HTERT RPE-1 (cell line): ENCODE measurements around the gene GAS2L3.
"Not testable (repeated sequence)": the region's sequence is repeated elsewhere in the genome, so short reads cannot be mapped to it uniquely, and the experiment has no call there.

Experiments used
- in situ Hi-C: fragments of 300-500 bp; cut with MboI; formaldehyde crosslinking; loops from 4 replicates; pipeline ENCODE4 v1.14.3; 2020; ENCODE audit warnings: low sequenced_read_pairs

The GAS2L3 gene

DNA sequence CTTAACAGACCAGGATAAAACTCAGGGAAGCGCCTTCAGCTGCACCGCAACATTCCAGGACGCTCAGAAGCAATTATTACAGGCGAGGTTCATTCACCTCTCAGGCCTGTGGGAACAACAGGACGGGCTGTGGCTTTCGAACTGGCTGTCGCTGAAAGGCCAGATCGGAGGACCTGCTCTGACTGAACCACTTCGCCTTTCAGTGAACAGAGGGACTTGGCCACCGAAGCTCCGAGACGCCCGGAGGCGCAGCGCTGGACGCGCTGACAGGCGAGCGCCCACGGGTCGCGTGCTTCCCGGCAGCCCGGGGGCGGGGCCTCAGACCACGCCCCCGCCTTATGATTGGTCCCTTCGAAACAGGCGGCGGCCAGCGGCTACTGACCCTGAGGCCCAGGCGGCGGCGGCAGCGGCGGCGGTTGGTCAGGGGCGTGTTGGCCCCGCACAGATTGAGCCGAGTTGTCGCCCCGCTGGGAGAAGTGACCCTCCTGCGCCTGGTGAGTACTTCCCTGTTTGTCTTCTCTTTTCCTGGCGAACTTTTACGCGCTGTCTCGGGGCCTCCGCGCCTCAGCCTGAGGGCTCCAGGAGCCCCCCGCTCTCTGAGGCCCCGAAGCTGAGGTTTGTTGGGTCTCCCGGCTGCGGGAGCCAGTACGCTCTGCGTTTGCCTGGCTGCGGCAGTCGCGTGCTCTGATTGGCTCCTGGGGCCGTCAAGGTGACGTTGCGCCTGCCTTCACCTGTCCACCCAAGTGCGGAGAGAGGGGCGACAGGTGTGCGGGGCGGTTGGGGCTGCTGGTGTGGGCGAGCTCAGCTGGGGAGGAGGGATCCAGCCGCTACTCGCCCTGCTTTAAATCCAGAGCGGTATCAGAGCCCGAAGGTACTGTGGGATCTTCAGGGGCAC, at the start of gene GAS2L3:
TSS of gene GAS2L3 (plus strand) at position 393 of the 895 bp plus-strand sequence. CDS start 21,221 bp downstream, outside the sequence.
- in situ Hi-C loops, result no loop called here

DNA sequence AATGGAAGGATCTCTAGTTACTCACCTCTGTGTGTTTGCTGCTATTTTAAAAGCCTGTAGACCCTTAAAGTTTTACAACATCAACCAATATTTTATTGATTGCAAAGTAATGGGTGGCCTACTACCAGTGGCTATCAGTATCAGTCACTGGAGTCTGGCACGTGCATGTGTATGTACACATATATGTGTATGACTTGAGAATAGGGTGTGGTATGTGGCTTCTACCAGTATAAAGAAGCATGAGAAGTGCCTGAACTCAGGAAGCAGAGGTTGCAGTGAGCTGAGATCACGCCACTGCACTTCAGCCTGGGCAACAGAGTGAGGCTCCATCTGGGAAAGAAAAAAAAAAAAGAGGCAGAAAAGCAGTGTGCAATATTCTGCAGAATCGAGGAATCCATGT, 45.5 kb upstream of the GAS2L3 start:
- in situ Hi-C loops, result no loop called here

DNA sequence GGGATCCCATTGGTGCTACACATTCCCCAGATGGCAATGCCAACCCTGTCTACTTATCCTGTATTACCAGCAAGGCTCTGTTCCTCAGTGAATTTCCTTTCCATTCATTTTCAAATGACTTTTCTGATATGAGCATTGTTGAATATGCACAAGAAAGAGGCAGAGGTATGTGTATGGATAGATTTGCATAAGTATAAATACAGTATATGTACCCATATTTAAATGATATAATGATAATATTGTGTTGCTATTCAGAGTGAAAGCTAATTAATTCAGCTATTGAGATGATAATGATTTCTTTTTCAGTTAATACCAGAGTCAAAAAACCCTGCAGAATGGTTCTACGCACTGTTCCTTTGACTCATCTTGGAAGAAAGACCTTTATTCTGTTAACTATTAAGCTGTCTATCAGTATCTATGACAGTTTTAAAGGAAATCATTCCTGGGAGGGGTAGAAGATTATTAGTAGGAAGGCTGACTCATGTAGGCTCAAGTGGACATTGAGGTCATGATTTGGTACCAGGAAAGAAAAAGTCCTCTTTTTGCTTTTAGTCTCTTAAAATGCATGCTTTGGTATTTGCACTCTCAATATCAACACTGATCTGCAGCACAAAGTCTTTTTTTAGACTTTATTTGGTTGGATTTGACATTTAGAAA, 44.9 kb upstream of the GAS2L3 start:
- in situ Hi-C loops, result no loop called here

DNA sequence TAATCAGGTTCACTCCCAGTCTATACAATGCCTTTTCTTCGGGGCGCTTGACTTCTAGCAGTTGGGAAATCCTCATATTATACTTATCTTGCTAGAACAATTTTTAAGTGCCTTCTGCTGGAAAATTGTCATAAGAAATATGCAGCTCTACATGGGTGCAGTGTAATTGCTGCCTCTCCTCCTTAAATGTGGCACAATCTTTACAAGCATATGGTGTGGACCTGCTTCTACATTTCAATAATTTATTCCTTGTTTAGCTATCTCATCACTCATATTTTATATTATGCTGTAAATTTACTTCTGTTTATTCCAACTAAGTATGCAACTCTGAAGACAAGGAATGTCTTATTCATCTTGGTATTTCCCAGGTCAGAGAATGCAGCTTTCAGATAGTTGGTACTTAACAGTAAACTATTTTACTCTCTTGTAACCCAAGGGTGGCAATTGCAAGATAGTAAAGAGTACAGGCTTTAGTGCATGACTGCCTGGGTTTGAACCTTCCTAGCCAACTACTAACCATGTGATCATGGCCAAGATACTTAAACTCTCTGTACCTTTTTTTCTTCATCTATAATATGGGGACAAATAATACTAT, 43.6 kb upstream of the GAS2L3 start:
- in situ Hi-C loops, result no loop called here

DNA sequence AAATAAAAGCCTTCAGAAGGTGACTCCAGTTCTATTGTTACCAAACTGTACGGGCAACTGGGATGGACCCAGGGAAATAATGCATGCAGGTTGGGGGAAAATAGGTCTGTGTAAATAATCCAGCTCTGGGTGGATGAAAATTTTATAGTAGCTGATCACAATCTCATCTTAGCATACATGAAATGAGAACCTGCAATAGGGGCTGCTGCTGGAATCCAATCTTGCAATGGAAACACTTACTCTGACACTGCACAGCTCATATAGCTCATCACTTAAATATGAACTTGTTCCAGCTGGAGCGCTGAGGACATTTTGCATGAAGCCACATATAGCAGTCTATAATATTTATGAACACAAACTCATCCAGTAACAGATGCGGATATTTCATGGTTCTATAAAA, 40.1 kb upstream of the GAS2L3 start:
- in situ Hi-C loops, result no loop called here

DNA sequence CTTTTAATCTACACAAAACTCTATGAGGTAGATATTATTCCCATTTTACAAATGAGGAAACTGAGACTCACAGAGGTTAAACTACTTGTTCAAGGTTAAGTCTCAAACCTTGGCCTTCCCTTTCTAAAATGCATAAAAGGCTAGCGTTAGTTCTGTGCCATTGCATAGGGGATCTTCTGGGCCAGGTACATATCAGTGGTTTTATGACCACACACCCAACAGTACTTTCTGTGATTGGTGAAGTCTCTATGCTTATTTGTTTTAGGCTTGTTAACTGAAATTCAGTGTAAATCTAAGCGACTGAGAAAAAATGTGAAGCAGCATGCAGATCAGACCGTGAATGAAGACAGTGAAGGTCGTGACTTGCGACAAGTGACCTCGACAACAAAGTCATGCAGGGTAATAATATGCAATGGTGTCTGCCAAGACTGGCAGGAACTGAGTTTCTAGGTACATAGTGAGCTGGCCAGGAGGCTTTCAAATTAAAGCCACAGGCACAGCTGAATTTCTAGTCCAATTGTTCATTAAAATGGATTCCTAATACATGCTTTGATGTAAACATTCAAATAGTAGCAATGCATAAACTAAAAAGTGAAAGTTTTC, 38.8 kb upstream of the GAS2L3 start:
- in situ Hi-C loops, result no loop called here

DNA sequence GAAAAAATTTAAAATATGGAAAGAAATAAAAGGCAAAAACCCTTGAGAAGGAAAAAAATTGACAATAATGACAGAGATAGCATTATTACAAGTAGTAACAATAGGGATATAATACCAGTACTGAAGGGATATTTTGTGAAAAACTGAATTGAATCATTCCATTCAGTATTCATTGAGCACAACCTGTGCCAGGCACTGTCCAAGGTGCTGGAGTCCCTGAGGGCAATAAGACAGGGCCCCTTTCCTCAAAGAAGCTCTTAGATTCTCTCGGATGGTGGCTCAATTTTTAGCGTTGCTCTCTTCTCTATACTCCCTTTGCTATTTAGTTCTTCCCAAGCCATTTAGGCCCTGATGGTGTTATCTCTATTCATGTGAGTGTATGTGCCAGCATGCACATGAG, 34.3 kb upstream of the GAS2L3 start:
- in situ Hi-C loops, result no loop called here

DNA sequence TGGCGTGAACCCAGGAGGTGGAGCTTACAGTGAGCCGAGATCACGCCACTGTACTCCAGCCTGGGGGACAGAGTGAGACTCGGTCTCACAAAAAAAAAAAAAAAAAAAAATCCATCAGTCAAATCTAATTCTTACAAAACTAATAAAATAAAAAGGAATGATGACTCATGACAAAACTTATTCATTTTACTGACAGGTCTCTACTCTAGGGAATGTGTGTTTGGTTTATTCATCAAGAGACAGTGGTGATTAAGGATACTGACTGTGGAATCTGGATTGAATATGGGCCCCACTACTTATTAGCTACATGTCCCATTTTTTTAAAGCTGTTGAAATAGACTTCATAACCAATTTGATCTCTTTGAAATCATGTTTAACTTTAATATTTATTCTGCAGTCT, 29.3 kb upstream of the GAS2L3 start:
- in situ Hi-C loops, result no loop called here

DNA sequence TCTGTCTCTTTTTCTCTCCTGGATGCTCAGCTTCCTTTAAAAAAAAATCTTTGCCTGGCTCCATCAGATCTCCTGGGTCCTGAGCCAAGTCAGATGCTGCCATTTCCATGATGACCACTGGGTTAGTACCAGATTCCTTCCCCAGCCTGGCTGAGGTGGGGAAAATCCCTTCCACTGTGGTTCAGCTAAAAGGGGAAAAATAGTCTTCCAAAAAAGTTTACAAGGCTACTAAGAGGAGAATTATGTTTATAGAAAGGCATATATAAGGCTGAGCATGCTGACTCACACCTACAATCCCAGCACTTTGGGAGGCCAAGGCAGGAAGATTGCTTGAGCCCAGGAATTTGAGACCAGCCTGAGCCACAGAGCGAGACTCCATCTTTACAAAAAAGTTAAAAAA, 28.4 kb upstream of the GAS2L3 start:
- in situ Hi-C loops, result no loop called here

DNA sequence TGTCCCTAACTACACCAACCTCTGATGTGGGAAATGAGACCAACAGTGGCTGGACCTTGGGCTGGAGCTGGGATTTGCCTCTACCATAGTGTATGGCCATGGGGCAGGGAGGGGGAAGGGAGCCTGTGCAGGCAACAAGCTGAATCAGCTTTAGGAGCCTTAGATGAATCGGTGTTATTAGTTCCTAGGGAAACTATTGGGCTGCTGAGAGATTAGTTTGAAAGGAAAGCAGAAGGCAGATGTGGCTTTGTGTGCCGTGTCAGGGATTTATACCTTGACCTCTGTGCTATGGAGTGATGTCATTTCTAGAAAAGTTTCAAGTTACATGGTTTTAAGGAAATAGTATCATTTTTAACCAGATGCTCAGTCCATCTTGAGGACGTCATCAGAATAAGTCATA, 19.5 kb upstream of the GAS2L3 start:
- in situ Hi-C loops, result no loop called here

DNA sequence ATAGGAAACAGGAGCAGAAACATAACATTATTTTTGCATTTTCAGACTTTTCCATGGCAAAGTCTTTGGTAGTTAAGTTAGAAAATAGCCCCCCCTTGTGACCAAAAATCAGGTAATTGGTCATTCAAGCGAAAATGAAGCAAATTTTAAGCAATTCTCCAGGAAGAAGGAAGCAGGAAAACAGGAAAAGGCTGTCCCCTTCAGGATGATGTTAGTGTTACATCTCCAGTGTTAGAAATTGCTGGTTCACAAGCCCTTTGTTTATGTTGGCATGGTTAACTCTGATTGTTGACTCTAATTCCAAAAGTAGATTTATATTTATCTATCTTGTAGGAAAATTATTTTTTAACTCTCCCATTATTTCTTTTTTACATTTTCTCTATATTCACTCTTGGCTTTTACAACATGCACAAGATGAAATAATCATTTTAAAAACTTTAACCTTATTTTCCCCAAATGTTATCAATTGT, 18.8 kb upstream of the GAS2L3 start:
- in situ Hi-C loops, result no loop called here

DNA sequence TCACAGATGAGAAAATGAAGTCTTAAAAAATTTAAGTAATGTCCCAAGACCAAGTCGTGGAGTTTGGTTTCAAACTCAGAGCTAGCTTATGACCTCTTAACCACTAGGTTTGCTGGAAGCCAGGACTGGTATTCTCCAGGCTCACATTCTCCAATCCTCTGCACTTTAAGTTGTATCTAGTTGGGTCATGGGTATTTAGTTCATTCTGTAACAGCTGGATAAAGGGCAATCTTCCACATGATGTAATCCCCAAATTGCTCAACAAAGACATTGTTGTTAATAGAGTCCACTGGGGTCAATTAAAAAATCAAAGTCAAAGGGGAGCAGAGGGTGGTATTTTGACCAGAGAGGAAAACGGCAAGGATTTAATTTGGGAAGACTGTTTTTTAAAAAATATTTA, 17.8 kb upstream of the GAS2L3 start:
- in situ Hi-C loops, result no loop called here

DNA sequence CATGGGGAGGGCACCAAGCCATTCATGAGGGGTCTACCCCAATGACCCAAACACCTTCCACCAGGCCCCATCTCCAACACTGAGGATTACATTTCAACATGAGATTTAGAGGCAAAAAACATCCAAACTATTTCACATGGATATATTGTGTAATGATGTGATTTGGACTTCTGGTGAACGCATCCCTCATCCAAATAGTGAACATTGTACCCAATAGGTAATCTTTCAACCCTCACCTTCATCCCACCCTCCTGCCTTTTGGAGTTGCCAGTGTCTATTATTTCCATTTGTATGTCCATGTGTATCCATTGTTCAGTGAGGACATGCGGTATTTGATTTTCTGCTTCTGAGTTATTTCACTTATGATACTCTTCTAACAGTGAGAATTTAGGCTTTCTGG, 16.1 kb upstream of the GAS2L3 start:
- in situ Hi-C loops, result no loop called here

DNA sequence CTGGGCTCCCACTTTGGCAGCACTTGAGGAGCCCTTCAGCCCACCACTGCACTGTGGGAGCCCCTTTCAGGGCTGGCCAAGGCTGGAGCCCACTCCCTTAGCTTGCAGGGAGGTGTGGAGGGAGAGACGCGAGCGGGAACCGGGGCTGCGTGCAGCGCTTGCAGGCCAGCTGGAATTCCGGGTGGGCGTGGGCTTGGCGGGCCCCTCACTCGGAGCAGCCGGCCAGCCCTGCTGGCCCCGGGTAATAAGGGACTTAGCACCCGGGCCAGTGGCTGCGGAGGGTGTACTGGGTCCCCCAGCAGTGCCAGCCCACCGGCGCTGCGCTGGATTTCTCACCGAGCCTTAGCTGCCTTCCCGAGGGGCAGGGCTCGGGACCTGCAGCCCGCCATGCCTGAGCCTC, 14.2 kb upstream of the GAS2L3 start:
- in situ Hi-C loops, result not testable (repeated sequence)

DNA sequence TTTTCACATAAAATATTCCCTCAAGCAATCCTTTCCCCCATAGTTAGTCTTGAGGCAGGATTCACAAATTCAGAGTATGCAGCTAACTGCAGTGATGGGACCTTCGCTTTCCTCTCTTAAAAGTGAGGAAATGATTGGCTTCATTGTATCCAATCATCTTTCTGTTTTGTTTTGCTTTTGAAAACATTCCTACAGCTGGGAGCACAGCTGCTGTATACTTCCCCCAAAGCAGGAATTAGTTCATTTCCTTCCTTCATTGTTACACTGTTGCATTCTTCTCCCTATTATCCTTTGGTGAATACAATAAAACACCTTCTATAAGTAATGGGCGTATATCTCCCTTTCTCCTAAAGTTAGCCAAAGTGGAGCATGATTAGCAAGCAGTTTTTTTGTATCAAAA, 9.4 kb upstream of the GAS2L3 start:
- in situ Hi-C loops, result no loop called here

DNA sequence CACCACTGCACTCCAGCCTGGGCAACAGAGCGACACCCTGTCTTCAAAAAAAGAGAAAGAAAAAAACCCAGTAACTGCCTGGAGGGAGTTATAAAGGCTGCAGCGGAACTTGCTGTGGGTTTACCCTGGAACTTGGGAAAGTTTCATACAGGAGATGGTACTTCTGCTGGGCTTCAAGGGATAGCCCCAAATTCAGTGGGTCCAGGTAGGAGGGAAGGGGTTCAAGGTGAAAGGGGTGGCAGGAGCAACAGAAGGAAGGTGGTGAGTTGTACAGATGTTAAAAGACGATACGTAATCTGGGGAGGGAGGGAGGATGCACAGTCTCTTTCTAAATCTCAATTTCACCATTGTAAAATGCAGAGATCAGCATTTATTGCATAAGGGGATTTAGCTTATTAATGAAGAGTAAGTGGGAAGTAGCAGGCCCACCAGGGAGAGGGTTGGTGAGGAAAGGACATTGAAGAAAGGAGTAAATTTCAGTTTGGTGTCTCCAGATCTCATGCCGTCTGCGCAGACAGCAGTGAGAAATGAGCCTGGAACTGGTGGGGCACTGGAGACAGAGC, 8.5 kb upstream of the GAS2L3 start:
- in situ Hi-C loops, result no loop called here

DNA sequence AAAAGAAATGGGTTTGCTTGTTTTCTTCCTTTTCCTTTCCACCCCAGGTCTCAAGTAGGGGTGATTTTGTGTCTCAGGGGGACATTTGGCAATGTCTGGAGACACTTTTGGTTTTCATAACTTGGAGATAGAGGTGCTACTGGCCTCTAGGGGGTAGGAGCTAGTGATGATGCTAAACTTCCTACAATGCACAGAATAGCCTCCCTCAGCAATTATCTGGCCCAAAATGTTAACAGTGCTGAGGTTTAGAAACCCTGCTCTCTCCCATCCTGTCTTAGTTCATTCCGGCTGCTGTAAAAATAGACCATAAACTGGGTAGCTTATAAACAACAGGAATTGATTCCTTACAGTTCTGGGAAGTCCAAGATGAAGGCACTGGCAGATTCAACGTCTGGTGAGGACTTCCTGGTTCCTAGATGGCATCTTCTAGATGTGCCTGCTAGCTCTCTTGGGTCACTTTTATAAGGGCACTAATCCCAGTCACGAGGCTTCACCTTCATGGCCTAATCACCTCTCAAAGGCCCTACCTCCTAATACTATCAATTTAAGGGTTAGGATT, 7.4 kb upstream of the GAS2L3 start:
- in situ Hi-C loops, result no loop called here

DNA sequence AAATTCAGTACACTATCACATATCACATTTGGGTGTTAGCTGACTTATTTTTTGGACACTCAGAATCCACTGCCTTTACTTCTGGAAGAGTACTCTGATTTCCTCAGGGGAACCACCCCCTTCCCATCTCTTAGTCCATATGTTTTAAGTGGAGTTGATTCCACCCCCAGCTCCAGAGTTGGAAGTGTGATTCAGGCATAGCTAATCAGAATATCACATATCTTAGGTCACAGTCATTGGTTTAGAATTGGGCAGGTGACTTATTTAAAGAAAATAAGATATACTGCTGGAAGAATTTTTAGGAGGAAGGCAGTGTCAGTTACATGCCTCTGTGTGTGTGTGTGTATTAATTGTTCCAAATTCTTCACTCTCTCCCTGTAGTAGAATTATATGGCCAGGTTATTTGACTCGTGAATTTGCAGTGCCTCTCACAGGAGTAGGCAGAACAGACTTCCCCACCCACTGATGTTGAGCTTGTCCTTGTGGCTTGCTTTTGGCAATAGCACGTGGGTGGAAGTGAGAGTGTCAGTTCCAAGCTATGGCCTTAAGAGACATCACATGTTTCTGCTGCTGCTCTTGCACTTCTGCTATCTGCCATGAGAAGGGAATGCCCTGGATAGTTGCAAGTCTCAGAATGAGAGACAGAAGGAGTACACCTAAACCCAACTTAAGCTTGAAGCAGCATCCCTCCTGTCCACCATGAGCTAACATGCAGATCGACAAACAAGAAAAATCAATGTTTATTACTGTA, 6.4 kb upstream of the GAS2L3 start:
- in situ Hi-C loops, result no loop called here

DNA sequence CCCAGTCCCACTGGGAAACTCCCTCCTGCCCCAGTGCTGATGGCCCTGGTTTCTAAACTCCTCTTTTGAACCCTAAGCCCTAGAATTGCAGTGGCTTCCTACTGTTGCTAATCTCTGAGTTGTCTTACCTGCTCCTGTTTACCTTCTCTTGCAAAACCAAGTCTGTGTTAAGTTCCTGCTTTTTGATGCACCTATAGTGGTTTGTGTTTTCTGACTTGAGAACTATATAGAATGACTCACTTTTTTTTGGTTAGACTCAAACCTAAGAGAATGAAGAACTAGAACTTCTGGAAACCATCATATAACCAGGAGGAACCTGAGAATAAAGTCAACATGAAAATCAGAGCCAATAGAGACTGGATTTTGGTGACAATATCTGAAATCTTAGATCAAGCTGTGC, 5.5 kb upstream of the GAS2L3 start:
- in situ Hi-C loops, result no loop called here

DNA sequence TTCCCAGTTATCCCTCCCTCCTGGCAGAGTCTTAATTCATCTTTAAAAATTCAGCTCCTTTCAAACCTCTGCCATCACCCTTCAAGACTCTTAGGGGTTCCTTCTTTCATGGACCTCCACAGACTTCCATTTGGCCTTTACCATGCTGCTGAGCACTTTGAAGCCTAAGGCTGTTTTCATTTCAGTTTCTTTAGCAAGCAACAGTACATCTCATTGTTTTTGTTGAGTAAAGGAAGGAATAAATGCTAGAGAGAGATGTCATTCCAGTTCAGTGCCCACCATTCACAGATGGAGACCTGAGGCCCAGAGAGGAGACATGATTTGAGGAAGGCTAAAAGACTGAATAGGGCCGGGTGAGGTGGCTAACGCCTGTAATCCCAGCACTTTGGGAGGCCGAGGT, 1.3 kb upstream of the GAS2L3 start:
- in situ Hi-C loops, result no loop called here
